ENCODE data around the gene DDX60.
A peak's percentile ranks its signal among the peaks of the same experiment; 100 is the strongest.

DDX60 gene

DNA sequence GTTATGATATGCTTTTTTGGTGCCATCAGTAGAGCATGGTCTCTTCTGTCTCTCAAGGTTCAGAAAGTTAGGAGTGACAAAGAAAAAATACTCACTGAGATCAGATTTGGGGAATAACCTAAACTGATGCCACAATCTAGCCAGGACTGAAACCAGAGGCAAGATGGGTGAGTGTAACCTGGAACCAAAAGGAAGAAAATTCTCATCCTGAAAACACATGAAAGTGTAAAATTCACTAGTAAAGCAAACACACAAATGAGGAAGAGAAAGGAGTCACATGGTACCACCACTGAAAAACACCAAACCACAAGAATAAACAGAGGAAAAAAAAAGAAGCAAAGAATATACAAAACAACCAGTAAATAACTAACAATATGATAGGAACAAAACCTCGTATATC, 129.8 kb downstream of the DDX60 start:
- no peak overlapping the region for H3K4me3 ChIP-seq (ENCODE audit: low read depth, low read length)
- TF ChIP-seq, protein P1, sequence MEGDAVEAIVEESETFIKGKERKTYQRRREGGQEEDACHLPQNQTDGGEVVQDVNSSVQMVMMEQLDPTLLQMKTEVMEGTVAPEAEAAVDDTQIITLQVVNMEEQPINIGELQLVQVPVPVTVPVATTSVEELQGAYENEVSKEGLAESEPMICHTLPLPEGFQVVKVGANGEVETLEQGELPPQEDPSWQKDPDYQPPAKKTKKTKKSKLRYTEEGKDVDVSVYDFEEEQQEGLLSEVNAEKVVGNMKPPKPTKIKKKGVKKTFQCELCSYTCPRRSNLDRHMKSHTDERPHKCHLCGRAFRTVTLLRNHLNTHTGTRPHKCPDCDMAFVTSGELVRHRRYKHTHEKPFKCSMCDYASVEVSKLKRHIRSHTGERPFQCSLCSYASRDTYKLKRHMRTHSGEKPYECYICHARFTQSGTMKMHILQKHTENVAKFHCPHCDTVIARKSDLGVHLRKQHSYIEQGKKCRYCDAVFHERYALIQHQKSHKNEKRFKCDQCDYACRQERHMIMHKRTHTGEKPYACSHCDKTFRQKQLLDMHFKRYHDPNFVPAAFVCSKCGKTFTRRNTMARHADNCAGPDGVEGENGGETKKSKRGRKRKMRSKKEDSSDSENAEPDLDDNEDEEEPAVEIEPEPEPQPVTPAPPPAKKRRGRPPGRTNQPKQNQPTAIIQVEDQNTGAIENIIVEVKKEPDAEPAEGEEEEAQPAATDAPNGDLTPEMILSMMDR (IDR thresholded peaks at IDR 0.05; ENCODE audit: borderline replicate concordance, insufficient read depth, low read depth, low read length) = no peak

DNA sequence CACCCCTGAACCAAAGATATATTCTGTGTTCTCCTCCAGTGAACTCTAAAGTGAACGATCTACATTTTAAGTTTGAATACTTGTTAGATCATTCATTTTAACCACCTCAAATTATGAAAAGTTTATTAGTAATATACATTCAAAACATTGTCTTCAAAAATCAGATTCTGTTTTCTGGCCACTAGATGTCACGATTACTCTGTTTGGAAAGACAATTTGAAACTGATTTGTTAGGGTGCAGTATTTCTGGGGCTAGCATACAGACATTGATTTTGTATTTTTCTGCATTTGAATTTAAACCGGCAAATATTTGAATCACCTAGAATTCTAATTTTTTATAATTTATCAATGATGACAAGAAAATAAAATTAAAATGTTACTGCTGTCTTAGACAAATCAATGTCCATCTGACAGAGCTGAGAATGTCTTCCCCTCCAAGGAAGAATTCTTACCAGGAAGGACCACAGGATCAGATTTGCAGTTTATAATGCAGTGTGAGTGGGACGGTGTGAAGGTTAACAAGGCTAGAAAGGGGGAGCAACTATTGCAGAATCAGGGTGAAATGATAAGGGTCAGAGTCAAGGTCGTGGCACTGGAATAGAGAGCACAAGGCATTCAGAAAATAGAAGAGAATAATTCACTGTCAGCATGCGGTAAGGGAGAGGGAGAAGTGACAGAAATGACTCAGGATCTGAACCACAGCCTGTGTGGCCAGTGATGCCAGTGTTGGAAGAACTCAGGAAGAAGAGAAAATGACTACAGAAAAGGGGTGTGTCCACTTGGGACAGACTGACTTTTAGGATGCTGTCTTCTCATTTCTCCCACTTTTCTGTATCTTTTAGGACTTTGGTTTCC, 134.6 kb downstream of the DDX60 start:
- TF ChIP-seq, protein P1 (IDR thresholded peaks at IDR 0.05; ENCODE audit: borderline replicate concordance, insufficient read depth, low read depth, low read length) = peak; percentile 3; the same call in 1 of the 2 replicates
- no peak overlapping the region for H3K4me3 ChIP-seq (ENCODE audit: low read depth, low read length)

DNA sequence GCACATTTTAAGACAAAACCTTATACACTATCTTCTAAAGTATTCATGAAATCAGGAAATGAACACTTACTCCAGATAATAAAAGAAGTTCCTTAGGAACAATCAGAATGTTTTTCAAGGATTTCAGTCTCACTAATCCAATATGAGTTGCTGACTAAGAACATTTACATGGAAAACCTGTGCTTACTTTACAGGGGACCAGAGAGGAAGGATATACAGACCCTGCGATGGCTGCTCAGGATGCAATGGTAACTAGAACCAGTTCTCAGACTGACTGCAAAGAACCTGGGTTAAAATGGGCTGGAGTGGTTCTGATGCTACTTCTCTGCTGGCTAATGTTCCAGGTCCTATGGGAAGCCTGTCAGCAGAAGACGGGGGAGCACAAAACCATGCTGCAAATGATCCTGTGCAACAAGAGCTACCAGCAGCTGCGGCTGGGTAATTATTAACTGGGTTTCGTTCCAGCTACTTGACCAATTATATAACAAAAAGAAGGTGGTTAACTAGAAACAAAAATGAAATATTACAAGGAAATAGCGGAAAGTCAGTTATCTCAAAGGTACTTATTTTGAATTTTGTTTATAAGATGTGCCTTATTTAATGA, 140.9 kb downstream of the DDX60 start:
- H3K4me3 ChIP-seq (ENCODE audit: low read depth, low read length) = no peak overlapping the region
- TF ChIP-seq, protein P1 (IDR thresholded peaks at IDR 0.05; ENCODE audit: borderline replicate concordance, insufficient read depth, low read depth, low read length) = no peak

DNA sequence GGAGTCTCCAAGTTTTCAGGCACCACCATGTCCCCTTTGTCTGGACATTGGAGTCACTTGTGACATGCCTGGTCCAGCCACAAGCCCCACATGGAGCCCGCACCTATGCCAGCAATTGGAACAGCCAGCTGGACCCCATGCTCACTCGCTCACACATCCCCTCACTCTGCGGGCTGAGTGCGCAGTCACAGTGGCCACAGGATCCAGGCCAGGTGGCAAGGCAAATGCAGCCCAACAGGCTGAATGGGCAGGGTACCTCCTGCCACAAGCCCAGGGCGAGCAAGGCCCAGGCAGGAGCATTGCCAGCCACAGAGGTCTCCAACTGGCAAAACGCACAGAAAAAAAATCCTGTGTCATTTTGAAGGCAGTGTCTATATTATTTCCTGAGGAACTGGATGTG, 144.2 kb downstream of the DDX60 start:
- TF ChIP-seq, protein P1 (IDR thresholded peaks at IDR 0.05; ENCODE audit: borderline replicate concordance, insufficient read depth, low read depth, low read length) = no peak
- H3K4me3 ChIP-seq (ENCODE audit: low read depth, low read length) = no peak overlapping the region

DNA sequence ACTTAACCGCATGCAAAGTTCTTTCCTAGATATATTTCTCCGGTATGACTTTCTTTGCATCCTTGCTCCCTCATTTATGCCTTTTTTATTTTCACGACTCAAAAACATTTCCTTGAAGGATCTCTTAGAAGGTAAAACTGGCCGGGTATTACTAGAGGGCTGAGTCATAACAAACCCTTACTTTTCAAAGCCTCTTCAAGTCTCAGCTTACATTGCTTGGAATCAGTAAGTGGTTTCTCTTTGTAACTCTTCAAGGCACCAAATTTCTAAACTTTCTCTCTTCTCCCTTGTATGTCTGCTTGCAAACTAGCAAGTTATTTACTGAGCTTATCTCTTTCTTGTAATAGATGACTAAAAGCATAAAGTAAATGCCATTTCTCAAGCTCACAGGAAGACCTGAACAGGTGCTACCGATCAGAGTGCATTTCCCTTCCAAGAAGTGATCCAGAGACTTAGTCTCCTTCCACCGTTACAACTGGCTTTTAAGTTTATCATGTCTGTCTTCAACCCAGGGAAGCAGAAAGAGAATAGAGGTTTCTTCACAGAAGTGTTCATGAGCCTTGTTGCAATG, 150.8 kb downstream of the DDX60 start:
- TF ChIP-seq, protein P1 (IDR thresholded peaks at IDR 0.05; ENCODE audit: borderline replicate concordance, insufficient read depth, low read depth, low read length) = no peak

More for the DNA sequence above, 150.8 kb downstream of the DDX60 start:
- no peak overlapping the region for H3K4me3 ChIP-seq (ENCODE audit: low read depth, low read length)

Data from GM12875 (cell line).